Stomach (tissue), 4 donors: Measurements from ENCODE around the gene PLEK2.

ENCODE experiments used
- EP300 ChIP-seq: sonication (generic); formaldehyde crosslinking; IDR thresholded peaks from one replicate; pipeline ENCODE4 v1.6.1; 2017; ENCODE audit warnings: antibody characterized with exemption
- POLR2A ChIP-seq, 4 donors: fragments of 450-650 bp; IDR thresholded peaks; one replicate each; pipeline ENCODE4 v1.6.1; 2016; ENCODE audit warnings: antibody characterized with exemption in 4 of 4, control low read depth in 2 of 4, mild to moderate bottlenecking in 1 of 4, moderate library complexity in 1 of 4
- POLR2AphosphoS5 ChIP-seq, 3 donors: sonication (generic); formaldehyde crosslinking; IDR thresholded peaks; one replicate each; pipeline ENCODE4 v1.6.1; 2016; ENCODE audit warnings: antibody characterized with exemption in 3 of 3
- TF ChIP-seq, protein P1 (sequence below), 7 experiments: fragments of 450-650 bp in 4 of 7; fragments of 200-600 bp in 3 of 7; sonication (generic) in 3 of 7; IDR thresholded peaks; one replicate each; pipeline ENCODE4 v1.5.1; 2016 to 2019; ENCODE audit warnings: antibody characterized with exemption in 7 of 7, control low read depth in 2 of 7, mild to moderate bottlenecking in 1 of 7

DNA sequence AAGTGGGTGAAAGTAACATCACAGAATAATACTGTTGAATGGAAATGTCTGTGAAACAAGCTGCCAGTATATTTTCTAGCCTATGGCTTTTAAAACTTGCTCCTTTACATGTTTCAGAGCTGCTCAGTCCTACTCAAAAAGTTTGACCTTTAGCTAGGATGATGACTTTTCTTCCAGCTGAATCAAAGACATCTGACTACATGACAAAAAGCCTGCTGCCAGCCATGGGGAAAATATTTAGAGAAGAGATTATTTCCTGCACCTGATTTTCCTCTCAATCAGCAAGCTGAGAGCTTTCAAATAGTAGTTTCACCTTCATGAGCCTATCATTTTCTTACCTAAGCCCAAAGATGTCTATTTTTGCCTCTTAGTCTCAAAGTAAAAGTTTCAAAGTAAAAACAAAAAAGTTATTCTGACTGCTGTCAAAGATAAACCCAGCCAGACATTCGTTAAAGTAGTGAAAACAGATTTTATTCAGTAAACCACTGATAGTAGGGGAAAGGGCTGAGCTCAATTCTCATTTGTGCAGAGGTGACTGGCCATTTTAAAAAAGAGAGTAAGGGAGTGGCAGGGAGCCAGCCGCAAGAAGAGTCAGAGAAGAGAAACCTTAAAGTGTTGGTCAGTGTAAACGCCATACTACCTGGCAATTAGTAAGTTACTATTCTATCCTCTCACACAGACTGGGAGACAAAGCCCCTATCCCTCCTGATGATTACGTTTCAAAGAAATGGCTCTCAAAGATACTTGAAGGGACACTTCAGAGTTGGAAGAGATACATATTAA is 54.6 kb downstream of the PLEK2 start:
- TF ChIP-seq, protein P1, sequence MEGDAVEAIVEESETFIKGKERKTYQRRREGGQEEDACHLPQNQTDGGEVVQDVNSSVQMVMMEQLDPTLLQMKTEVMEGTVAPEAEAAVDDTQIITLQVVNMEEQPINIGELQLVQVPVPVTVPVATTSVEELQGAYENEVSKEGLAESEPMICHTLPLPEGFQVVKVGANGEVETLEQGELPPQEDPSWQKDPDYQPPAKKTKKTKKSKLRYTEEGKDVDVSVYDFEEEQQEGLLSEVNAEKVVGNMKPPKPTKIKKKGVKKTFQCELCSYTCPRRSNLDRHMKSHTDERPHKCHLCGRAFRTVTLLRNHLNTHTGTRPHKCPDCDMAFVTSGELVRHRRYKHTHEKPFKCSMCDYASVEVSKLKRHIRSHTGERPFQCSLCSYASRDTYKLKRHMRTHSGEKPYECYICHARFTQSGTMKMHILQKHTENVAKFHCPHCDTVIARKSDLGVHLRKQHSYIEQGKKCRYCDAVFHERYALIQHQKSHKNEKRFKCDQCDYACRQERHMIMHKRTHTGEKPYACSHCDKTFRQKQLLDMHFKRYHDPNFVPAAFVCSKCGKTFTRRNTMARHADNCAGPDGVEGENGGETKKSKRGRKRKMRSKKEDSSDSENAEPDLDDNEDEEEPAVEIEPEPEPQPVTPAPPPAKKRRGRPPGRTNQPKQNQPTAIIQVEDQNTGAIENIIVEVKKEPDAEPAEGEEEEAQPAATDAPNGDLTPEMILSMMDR (IDR thresholded peaks at IDR 0.05), result no peak
- TF ChIP-seq POLR2A (IDR thresholded peaks at IDR 0.05) (no peak), EP300 (no peak), POLR2AphosphoS5 (IDR thresholded peaks at IDR 0.05) (no peak)
